Cortex of kidney (tissue), 1 donor: ENCODE data around the gene MAP3K10.

Experiments used
- DNase-seq: peaks from one replicate; lab custom pipeline; 2025; lab: John Stamatoyannopoulos, UW

MAP3K10 gene

GRCh38 chr19:40174092-40174491 lies 17.1 kb upstream of the MAP3K10 start:
- no peak for DNase-seq

GRCh38 chr19:40175820-40176219 lies 15.4 kb upstream of the MAP3K10 start:
- DNase-seq, result no peak

GRCh38 chr19:40177286-40178070 lies 13.7 kb upstream of the MAP3K10 start:
- DNase-seq, result no peak

GRCh38 chr19:40178756-40179155 lies 12.5 kb upstream of the MAP3K10 start:
- DNase-seq, result no peak

- DNase-seq, result no peak
Observed at GRCh38 chr19:40184273-40184672, 7.0 kb upstream of the MAP3K10 start.

GRCh38 chr19:40191836-40192646 lies 815 bp downstream of the MAP3K10 start:
- no peak for DNase-seq

- no peak for DNase-seq
Observed at GRCh38 chr19:40192758-40193586, 1.7 kb downstream of the MAP3K10 start.

- DNase-seq, result no peak
Observed at GRCh38 chr19:40193587-40193849, 2.3 kb downstream of the MAP3K10 start.

GRCh38 chr19:40198272-40198990 lies 7.2 kb downstream of the MAP3K10 start:
- no peak for DNase-seq

- no peak for DNase-seq
Observed at GRCh38 chr19:40200341-40201099, 9.3 kb downstream of the MAP3K10 start.

GRCh38 chr19:40204381-40204780 lies 13.2 kb downstream of the MAP3K10 start:
- no peak for DNase-seq

- DNase-seq, result no peak
Observed at GRCh38 chr19:40205760-40206159, 14.5 kb downstream of the MAP3K10 start.

- no peak for DNase-seq
Observed at GRCh38 chr19:40208602-40209001, 17.4 kb downstream of the MAP3K10 start.

GRCh38 chr19:40210889-40211288 lies 19.7 kb downstream of the MAP3K10 start:
- no peak for DNase-seq

- DNase-seq, result no peak
Observed at GRCh38 chr19:40213251-40213829, 22.1 kb downstream of the MAP3K10 start.

- DNase-seq, result no peak
Observed at GRCh38 chr19:40213882-40214570, 22.8 kb downstream of the MAP3K10 start.

GRCh38 chr19:40214936-40215335 lies 23.7 kb downstream of the MAP3K10 start:
- no peak for DNase-seq

- DNase-seq, result no peak
Observed at GRCh38 chr19:40216013-40216776, 25.0 kb downstream of the MAP3K10 start.

GRCh38 chr19:40216777-40217026 lies 25.5 kb downstream of the MAP3K10 start:
- no peak for DNase-seq
